HEK293 (cell line): ENCODE measurements around the gene WNT4.

Experiments
- CTCF ChIA-PET: fragments of 350-600 bp; formaldehyde crosslinking; extraction: SDS; loops from one replicate; lab custom pipeline; 2021; ENCODE audit warnings: antibody characterized with exemption; lab: Yijun Ruan, JAX
- POLR2A ChIA-PET: fragments of 300-600 bp; formaldehyde crosslinking; extraction: SDS; loops from one replicate; lab custom pipeline; 2020; ENCODE audit warnings: antibody characterized with exemption, inconsistent platforms; lab: Yijun Ruan, JAX
- H3K27ac ChIP-seq: fragments of 200-500 bp; sonication (Bioruptor generic); 2 replicates; pipeline ENCODE4 v1.5.1; 2014; ENCODE audit warnings: low read depth, low read length, control low read depth, inconsistent platforms; ENCODE audit errors: extremely low read depth
- H3K36me3 ChIP-seq, 2 experiments: fragments of 200-500 bp in 1 of 2; sonication (Bioruptor generic) in 1 of 2; 1 replicate in 1 of 2; 2 replicates in 1 of 2; pipeline ENCODE4 v1.5.1; 2014 to 2017; ENCODE audit warnings: inconsistent platforms in 2 of 2, low read length in 2 of 2; ENCODE audit not compliant: control insufficient read depth in 2 of 2, insufficient read depth in 1 of 2
- H3K4me1 ChIP-seq: fragments of 200-500 bp; sonication (Bioruptor generic); 2 replicates; pipeline ENCODE4 v1.5.1; 2014; ENCODE audit warnings: mild to moderate bottlenecking, low read length, inconsistent platforms; ENCODE audit not compliant: control insufficient read depth, insufficient read depth
- H3K4me3 ChIP-seq: 2 replicates; pipeline ENCODE4 v1.5.1; 2011; ENCODE audit warnings: low read depth, mild to moderate bottlenecking, control low read depth, low read length, moderate library complexity
- H3K9me3 ChIP-seq: fragments of 200-500 bp; sonication (Bioruptor generic); 2 replicates; pipeline ENCODE4 v1.5.1; 2014; ENCODE audit warnings: low read depth, low read length, inconsistent platforms; ENCODE audit not compliant: control insufficient read depth, insufficient read depth
- EGR2 ChIP-seq: fragments of 450-650 bp; formaldehyde crosslinking; IDR thresholded peaks from 2 replicates; pipeline ENCODE4 v1.5.1; 2016; ENCODE audit warnings: low read depth, missing biosample characterization, missing genetic modification characterization
- FEZF1 ChIP-seq: fragments of 450-650 bp; formaldehyde crosslinking; IDR thresholded peaks from 2 replicates; pipeline ENCODE4 v1.5.1; 2016; ENCODE audit warnings: missing biosample characterization, missing genetic modification characterization
- SCRT1 ChIP-seq: fragments of 450-650 bp; formaldehyde crosslinking; IDR thresholded peaks from 2 replicates; pipeline ENCODE4 v1.5.1; 2016; ENCODE audit warnings: missing biosample characterization, missing genetic modification characterization, borderline replicate concordance
- SCRT2 ChIP-seq: fragments of 450-650 bp; formaldehyde crosslinking; IDR thresholded peaks from 2 replicates; pipeline ENCODE4 v1.5.1; 2016; ENCODE audit warnings: missing biosample characterization, missing genetic modification characterization
- TCF7L2 ChIP-seq: IDR thresholded peaks from 2 replicates; pipeline ENCODE4 v1.6.1; 2011; ENCODE audit warnings: low read depth, mild to moderate bottlenecking, inconsistent platforms, low read length, moderate library complexity, borderline replicate concordance
- TRIM28 ChIP-seq: IDR thresholded peaks from 2 replicates; pipeline ENCODE4 v1.6.1; 2011; ENCODE audit warnings: low read length, control low read depth, borderline replicate concordance
- ZBTB20 ChIP-seq: fragments of 450-650 bp; formaldehyde crosslinking; IDR thresholded peaks from 2 replicates; pipeline ENCODE4 v1.5.1; 2016; ENCODE audit warnings: missing biosample characterization, missing genetic modification characterization
- ZFHX2 ChIP-seq: fragments of 450-650 bp; formaldehyde crosslinking; conservative IDR thresholded peaks from 2 replicates; pipeline ENCODE4 v1.5.1; 2016; ENCODE audit warnings: missing biosample characterization, missing genetic modification characterization
- ZNF16 ChIP-seq: fragments of 450-650 bp; formaldehyde crosslinking; IDR thresholded peaks from 2 replicates; pipeline ENCODE4 v1.5.1; 2016; ENCODE audit warnings: low read depth, missing biosample characterization, missing genetic modification characterization
- ZNF175 ChIP-seq: fragments of 450-650 bp; formaldehyde crosslinking; IDR thresholded peaks from 2 replicates; pipeline ENCODE4 v1.5.1; 2016; ENCODE audit warnings: missing biosample characterization, missing genetic modification characterization
- ZNF266 ChIP-seq: fragments of 450-650 bp; formaldehyde crosslinking; IDR thresholded peaks from 2 replicates; pipeline ENCODE4 v1.5.1; 2016; ENCODE audit warnings: missing biosample characterization, missing genetic modification characterization, low read depth
- ZNF544 ChIP-seq: fragments of 450-650 bp; formaldehyde crosslinking; IDR thresholded peaks from 2 replicates; pipeline ENCODE4 v1.5.0; 2017; ENCODE audit warnings: missing biosample characterization, missing genetic modification characterization
- ZNF571 ChIP-seq: fragments of 450-650 bp; formaldehyde crosslinking; IDR thresholded peaks from 2 replicates; pipeline ENCODE4 v1.5.0; 2017; ENCODE audit warnings: missing biosample characterization, missing genetic modification characterization
- ZNF585B ChIP-seq: fragments of 450-650 bp; formaldehyde crosslinking; IDR thresholded peaks from 2 replicates; pipeline ENCODE4 v1.5.1; 2016; ENCODE audit warnings: missing biosample characterization, missing genetic modification characterization
- ZNF677 ChIP-seq: fragments of 450-650 bp; IDR thresholded peaks from 2 replicates; pipeline ENCODE4 v1.5.0; 2018; ENCODE audit warnings: missing biosample characterization, mild to moderate bottlenecking, missing genetic modification characterization, moderate library complexity
- ZNF776 ChIP-seq: fragments of 450-650 bp; formaldehyde crosslinking; IDR thresholded peaks from 2 replicates; pipeline ENCODE4 v1.5.0; 2017; ENCODE audit warnings: missing biosample characterization, missing genetic modification characterization, borderline replicate concordance
- ZNF785 ChIP-seq: fragments of 450-650 bp; formaldehyde crosslinking; IDR thresholded peaks from 2 replicates; pipeline ENCODE4 v1.5.1; 2016; ENCODE audit warnings: missing biosample characterization, missing genetic modification characterization
- ZNF792 ChIP-seq: fragments of 450-650 bp; formaldehyde crosslinking; IDR thresholded peaks from 2 replicates; pipeline ENCODE4 v1.5.1; 2016; ENCODE audit warnings: missing biosample characterization, missing genetic modification characterization
- TF ChIP-seq, protein P1 (sequence below): fragments of 450-650 bp; formaldehyde crosslinking; IDR thresholded peaks from 2 replicates; pipeline ENCODE4 v1.5.1; 2016; ENCODE audit warnings: missing biosample characterization, missing genetic modification characterization
- TF ChIP-seq, protein P2 (sequence below): fragments of 450-650 bp; formaldehyde crosslinking; IDR thresholded peaks from 2 replicates; pipeline ENCODE4 v1.5.1; 2017; ENCODE audit warnings: missing biosample characterization, missing genetic modification characterization

The WNT4 gene

DNA sequence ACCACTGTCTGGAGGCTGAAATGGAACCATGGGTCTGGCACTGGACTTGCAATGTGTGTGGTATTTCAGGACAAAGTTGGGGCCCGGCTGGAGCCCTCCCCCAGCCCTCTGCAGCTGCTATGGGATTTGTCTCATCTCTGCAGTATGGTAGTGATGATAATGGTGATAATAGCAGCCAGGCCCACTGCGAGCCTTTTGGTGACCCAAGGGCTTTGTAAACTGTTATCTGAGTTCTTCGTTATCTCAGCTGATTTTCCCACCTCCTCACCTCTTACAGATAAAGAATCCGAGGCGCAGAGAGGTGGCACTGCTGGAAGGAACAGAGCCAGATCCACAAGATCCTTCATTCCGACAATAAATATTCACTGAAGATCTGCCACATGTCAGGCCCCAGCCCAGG lies 11.7 kb upstream of the WNT4 start (continued):
- TF ChIP-seq, protein P1, sequence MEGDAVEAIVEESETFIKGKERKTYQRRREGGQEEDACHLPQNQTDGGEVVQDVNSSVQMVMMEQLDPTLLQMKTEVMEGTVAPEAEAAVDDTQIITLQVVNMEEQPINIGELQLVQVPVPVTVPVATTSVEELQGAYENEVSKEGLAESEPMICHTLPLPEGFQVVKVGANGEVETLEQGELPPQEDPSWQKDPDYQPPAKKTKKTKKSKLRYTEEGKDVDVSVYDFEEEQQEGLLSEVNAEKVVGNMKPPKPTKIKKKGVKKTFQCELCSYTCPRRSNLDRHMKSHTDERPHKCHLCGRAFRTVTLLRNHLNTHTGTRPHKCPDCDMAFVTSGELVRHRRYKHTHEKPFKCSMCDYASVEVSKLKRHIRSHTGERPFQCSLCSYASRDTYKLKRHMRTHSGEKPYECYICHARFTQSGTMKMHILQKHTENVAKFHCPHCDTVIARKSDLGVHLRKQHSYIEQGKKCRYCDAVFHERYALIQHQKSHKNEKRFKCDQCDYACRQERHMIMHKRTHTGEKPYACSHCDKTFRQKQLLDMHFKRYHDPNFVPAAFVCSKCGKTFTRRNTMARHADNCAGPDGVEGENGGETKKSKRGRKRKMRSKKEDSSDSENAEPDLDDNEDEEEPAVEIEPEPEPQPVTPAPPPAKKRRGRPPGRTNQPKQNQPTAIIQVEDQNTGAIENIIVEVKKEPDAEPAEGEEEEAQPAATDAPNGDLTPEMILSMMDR (tag by site-specific recombination), result no peak
- TF ChIP-seq ZNF16 (no peak), ZNF792 (tag by site-specific recombination) (no peak), ZNF175 (no peak), ZNF776 (tag by site-specific recombination) (no peak), ZNF585B (no peak), FEZF1 (tag by site-specific recombination) (no peak), ZNF677 (tag by site-specific recombination) (no peak), ZBTB20 (tag by site-specific recombination) (no peak), TCF7L2 (no peak), ZNF266 (tag by site-specific recombination) (no peak), ZNF785 (tag by site-specific recombination) (no peak), ZNF544 (no peak)
- TF ChIP-seq, protein P2, sequence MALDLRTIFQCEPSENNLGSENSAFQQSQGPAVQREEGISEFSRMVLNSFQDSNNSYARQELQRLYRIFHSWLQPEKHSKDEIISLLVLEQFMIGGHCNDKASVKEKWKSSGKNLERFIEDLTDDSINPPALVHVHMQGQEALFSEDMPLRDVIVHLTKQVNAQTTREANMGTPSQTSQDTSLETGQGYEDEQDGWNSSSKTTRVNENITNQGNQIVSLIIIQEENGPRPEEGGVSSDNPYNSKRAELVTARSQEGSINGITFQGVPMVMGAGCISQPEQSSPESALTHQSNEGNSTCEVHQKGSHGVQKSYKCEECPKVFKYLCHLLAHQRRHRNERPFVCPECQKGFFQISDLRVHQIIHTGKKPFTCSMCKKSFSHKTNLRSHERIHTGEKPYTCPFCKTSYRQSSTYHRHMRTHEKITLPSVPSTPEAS (tag by site-specific recombination), result no peak
- TF ChIP-seq, all 188 proteins: peak for 0

DNA sequence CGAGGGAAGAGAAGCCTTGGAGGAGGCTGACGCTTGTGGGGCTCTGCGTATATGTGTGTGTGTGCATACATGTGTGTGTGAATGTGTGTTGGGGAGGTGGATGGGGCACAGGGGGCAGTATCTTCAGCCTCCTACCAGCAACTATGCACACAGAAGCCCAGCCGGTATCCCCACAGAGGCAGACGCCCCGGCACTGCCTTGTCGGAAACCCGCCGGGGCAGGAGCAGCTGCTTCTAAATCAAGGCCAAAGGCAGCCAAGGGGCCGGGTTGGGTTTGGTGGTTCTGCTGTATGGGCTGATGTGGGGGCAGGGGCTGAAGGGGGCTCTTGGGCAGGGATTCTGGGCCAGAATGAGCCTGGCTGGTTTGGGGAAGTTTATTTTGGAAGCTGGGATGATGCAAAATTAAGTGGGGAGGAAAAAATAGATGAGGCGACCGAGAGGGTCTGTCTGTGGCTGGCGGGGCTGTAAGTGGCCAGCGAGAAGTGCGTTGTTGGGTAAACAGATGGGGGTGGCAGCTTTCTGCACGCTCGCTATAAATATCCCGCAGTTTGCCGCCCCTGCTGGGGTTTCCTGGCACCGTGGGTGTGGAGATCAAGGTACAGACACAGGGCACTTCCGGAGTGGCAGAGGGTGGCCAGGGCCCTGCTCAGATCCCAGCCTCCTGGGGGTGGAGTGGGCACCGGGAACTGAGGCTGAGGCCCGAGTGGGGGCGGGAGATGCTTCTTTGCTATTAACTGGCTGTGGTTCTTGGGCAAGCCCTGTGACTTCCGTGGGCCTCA lies 11.0 kb upstream of the WNT4 start:
- CTCF ChIA-PET, result interaction anchor here (0.6 kb wide), 1 partner anchor 564 kb away, joined by 3 read pairs; no protein-coding TSS in a partner anchor
- POLR2A ChIA-PET, result no interaction called here
- no peaks in the 10 kb centered on the region for H3K4me1 ChIP-seq

DNA sequence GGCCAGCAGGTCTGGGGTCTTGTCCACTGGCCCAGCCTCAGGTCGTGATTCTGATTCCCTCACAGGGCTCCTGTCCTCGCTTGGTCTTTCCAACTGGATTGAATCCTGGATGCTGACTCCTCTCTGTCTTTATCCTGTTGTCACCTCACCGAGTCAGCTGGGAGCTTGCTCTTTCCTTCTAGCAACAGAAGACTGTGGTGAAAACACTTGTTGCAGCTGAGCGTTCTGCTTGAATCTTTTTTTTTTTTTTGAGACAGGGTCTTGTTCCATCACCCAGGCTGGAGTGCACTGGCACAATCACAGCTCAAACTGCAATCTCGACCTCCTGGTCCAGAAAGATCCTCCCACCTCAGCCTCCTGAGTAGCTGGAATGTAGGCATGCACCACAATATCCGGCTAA lies 8.0 kb upstream of the WNT4 start:
- ChIA-PET CTCF (interaction anchor here (0.6 to 1.1 kb wide), 2 partner anchors 124 to 266 kb away, joined by 3 to 7 read pairs; no protein-coding TSS in a partner anchor), POLR2A (no interaction called here)
- TF ChIP-seq SCRT1 (tag by site-specific recombination) (peak; percentile 52; the same call in 1 of the 2 replicates), TRIM28 (no peak), SCRT2 (tag by site-specific recombination) (peak; percentile 80)

More for the DNA sequence above, 11.0 kb upstream of the WNT4 start:
- no peak overlapping the region for H3K27ac ChIP-seq
- no peaks in the 10 kb centered on the region for H3K9me3 ChIP-seq
- no peaks in the 10 kb centered on the region for H3K36me3 ChIP-seq
- no peak for TF ChIP-seq ZNF571 (tag by site-specific recombination)
- TF ChIP-seq ZFHX2 (tag by site-specific recombination), result peak; percentile 96
- TF ChIP-seq EGR2 (tag by site-specific recombination), result peak; percentile 96
- TF ChIP-seq, all 188 proteins: peak for 2
- H3K4me3 ChIP-seq, result no peak overlapping the region

More for the DNA sequence above, 8.0 kb upstream of the WNT4 start:
- H3K9me3 ChIP-seq, result no peaks in the 10 kb centered on the region
- no peak overlapping the region for H3K27ac ChIP-seq
- H3K4me1 ChIP-seq, result no peaks in the 10 kb centered on the region
- no peaks in the 10 kb centered on the region for H3K36me3 ChIP-seq
- no peak overlapping the region for H3K4me3 ChIP-seq
